HG02885 (cell line): Measurements from ENCODE around the gene GJB5.

ENCODE experiments used
- ATAC-seq: cut with Tn5 transposase; IDR thresholded peaks from one replicate; pipeline ENCODE4 v1.9.1; 2021; ENCODE audit warnings: mild to moderate bottlenecking; ENCODE audit not compliant: unreplicated experiment, poor library complexity

GJB5 gene

DNA sequence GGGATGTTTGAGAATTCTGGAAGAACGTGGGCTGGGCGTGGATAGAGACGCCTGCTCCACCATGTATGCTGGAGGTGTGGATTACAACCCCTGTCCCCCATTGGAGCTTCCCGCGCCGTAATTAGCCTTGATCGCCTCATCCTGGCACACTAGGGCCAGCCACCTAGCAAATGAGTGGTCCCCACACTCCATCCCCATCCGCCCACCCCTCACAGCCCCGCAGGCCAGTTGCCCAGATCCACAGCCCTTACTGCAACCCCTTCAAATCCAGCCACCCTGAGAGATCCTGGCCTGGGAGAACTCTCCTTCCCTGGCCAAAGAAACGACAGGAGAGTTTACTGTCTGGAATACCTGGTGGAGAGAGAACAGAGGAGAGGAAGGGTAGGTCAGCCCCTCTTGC lies 37.6 kb downstream of the GJB5 start:
- ATAC-seq = no peak

DNA sequence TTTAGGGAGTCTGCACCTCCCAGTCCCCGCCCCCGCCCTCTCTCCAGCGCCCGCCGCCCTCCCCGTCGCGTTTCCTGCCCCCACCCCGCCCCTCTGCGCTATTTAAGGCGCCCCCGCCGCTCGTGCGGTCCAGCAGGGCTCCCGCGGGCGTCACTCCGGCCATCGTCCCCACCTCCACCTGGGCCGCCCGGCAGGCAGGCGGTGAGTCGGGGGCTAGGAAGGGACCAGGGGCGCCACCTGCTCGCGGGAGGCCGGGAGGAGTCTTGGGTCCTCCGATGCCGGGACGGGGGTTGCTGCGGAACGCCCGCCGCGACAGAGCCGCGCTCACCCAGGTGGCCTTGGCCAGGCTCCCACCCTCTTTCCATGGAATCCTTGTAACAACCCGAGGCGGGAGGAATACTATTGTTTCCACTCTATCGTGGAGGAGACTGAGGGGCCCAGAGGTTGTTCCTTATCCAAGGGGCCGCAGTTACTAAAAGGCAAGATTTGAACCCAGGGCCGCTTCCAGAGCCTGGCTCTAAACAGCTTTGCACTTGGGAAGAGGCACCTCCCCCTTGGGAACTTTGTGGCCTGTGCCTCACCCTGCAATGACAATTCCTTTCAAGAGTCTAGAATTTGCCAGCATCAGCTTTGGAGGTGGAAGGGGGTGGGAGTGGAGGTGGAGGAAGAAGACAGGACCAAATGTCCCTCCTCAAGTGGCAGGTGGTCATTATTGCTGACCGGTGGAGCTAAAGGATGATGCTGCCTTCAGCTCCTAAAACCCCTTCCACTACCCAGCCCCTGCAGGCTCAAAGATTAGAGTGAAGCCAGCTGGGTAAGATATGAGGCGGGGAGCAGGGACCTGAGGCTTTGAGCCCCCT lies 38.3 kb downstream of the GJB5 start, which contains the start of gene GJA4:
GJA4 (plus strand) TSS at position 132 of the 860 bp plus-strand sequence. CDS start 1,215 bp downstream, outside the sequence.
- no peak for ATAC-seq

DNA sequence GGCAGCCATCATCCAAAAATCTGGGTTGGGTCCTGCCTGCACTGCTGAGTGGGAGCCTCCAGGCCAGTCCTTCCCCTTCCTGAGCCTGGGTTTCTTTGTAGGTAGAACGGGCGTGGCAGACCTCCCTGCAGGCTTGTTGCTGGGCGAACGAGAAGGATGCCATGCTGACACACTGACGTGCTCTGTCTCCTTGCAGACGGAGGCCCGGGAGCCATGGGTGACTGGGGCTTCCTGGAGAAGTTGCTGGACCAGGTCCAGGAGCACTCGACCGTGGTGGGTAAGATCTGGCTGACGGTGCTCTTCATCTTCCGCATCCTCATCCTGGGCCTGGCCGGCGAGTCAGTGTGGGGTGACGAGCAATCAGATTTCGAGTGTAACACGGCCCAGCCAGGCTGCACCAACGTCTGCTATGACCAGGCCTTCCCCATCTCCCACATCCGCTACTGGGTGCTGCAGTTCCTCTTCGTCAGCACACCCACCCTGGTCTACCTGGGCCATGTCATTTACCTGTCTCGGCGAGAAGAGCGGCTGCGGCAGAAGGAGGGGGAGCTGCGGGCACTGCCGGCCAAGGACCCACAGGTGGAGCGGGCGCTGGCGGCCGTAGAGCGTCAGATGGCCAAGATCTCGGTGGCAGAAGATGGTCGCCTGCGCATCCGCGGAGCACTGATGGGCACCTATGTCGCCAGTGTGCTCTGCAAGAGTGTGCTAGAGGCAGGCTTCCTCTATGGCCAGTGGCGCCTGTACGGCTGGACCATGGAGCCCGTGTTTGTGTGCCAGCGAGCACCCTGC lies 39.3 kb downstream of the GJB5 start:
- no peak for ATAC-seq

DNA sequence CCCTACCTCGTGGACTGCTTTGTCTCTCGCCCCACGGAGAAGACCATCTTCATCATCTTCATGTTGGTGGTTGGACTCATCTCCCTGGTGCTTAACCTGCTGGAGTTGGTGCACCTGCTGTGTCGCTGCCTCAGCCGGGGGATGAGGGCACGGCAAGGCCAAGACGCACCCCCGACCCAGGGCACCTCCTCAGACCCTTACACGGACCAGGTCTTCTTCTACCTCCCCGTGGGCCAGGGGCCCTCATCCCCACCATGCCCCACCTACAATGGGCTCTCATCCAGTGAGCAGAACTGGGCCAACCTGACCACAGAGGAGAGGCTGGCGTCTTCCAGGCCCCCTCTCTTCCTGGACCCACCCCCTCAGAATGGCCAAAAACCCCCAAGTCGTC lies 39.9 kb downstream of the GJB5 start:
- no peak for ATAC-seq

DNA sequence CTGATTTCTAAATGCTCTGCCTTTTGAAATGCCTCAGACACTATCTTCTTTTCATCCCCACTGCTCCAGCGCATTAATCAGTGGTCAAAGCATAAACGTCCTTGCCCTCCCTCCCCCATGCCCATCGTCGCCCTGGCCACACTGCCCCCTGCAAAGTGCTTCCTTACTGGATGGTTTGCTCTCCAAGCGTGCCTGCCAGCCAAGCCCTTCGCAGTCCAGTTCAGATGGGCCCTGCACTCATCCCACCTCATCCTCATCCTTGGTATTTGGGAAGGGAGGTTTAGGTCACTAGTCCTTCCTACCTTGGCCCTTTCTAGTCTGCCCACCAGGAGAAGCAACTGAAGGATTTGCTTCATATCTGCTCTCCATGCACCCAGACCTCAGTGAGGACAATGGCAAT lies 41.1 kb downstream of the GJB5 start:
- no peak for ATAC-seq

DNA sequence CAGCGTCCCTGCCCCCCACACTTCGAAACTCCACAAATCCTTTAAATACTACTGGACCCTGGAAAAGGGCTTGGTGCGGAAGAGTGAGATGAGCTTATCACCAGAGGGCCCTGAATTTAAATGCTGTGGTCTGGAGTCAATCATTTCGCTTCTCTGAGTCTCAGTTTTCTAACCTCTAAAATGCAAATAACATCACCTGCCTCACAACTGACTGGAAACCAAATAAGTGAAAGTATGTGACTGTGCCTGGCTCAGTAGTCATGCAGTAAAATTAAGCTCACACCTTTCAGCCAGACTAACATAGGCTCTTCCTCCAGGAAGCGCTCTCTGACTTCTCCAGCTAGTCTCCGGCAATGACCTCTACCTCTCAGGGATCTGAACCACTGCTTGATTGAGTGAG lies 42.1 kb downstream of the GJB5 start:
- peak; percentile 63 for ATAC-seq

DNA sequence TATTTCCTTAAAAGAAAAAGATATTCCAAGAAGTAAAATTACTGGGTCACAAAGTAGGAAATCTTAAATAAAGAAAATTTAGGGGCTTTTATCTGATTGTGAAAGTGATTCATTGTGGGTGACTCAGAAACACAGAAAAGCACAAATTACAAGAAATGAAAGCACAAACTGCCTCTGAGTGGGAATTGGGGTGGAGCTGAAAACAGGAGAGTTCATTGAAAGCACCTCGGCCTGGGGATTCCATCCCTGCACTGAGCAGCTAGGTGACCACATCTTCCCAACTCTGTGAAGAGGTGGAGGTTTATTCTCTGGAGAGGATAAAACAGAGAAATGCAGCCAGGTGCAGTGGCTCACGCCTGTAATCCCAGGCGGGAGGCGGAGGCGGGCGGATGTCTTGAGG lies 45.4 kb downstream of the GJB5 start:
- ATAC-seq = no peak

DNA sequence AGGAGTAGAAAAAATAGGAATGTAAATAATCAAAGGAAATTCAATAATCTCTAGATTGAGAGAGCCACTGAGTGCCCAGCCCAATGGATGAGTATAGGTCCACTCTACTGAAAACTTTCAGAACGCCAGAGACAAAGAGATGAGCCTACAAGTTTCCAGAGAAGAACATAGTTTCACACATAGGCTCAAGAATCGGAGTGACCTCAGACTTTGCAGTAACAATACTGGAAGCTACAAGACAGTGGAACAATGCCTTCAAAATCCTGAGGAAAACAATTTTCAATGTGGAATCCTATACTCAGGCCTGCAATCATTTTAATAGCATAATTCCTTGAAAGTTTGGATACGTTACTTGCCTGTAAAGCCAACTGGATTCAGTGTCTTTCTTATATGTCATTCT lies 48.9 kb downstream of the GJB5 start:
- ATAC-seq = no peak

DNA sequence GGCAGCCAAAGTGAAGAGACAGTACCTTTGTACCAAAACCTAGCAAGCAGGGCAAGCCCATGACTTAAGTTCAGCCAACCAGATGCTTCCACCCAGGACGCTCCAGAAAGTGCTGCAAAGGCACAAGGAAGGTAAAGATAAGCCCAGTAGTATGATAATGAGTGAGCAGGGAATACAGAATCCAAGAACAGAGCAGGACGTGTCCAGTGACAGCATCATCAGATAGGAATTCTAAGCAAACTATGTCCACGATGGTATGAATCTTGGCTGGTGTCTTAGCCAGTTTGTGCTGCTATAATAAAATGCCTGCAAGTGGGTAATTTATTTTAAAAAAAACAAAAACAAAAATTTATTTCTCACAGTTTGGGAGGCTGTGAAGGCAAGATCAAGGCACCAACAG lies 51.5 kb downstream of the GJB5 start:
- no peak for ATAC-seq
